Peyer's patch (tissue), 4 donors: ENCODE data around the gene CDC42EP5. TPM values are rescaled to one million over a fixed set of nuclear protein-coding genes. Genes with fewer than 3 reads are reported as not detected.

ENCODE experiments used
- DNase-seq, 3 donors: peaks; one replicate each; pipeline ENCODE4 v3.0.0-alpha.2; 2017 to 2019
- H3K27ac ChIP-seq, 4 donors: fragments of 200-600 bp; sonication (generic); one replicate each; pipeline ENCODE4 v1.5.1; 2016 to 2019
- H3K27me3 ChIP-seq, 2 donors: fragments of 200-600 bp; sonication (generic); one replicate each; pipeline ENCODE4 v1.5.1; 2019
- H3K36me3 ChIP-seq, 3 donors: fragments of 200-600 bp; sonication (generic); one replicate each; pipeline ENCODE4 v1.5.1; 2016 to 2019
- H3K4me1 ChIP-seq, 4 donors: fragments of 200-600 bp; sonication (generic); one replicate each; pipeline ENCODE4 v1.5.1; 2016 to 2019
- H3K4me3 ChIP-seq, 4 donors: fragments of 200-600 bp; sonication (generic); 1 replicate in 3 of 4; 2 replicates in 1 of 4; pipeline ENCODE4 v1.5.1; 2016 to 2019; ENCODE audit warnings: mild to moderate bottlenecking in 1 of 4
- H3K9me3 ChIP-seq, 4 donors: fragments of 200-600 bp; sonication (generic); one replicate each; pipeline ENCODE4 v1.5.1; 2016 to 2019; ENCODE audit warnings: mild to moderate bottlenecking in 1 of 4
- CTCF ChIP-seq, 6 experiments: fragments of 450-650 bp in 4 of 6; fragments of 200-600 bp in 2 of 6; sonication (generic) in 1 of 6; IDR thresholded peaks; one replicate each; pipeline ENCODE4 v1.5.1; 2017 to 2019; ENCODE audit warnings: antibody characterized with exemption in 6 of 6, mild to moderate bottlenecking in 3 of 6, moderate library complexity in 1 of 6
- POLR2A ChIP-seq, 2 donors: fragments of 450-650 bp; IDR thresholded peaks; one replicate each; pipeline ENCODE4 v1.5.1; 2017; ENCODE audit warnings: antibody characterized with exemption in 2 of 2, mild to moderate bottlenecking in 2 of 2, moderate library complexity in 2 of 2
- small RNA-seq, 2 donors: library from RNA; depleted of rRNA; stranded (forward); fragments of <200 nt; gene quantifications; one replicate each; pipeline ENCODE3, GENCODE V24; 2016
- total RNA-seq, 4 donors: library from RNA; depleted of rRNA; stranded (reverse); fragments of >200 nt; gene quantifications; one replicate each; pipeline ENCODE4 v1.1.0, GENCODE V29; 2016

Gene CDC42EP5
- total RNA-seq, 4 donors from 2014 or later = 38.0 to 133 (median 94.1) TPM

- H3K9me3 ChIP-seq = no peaks in the 10 kb centered on the region
- no peaks in the 10 kb centered on the region for H3K4me1 ChIP-seq
- no peak overlapping the region for H3K27ac ChIP-seq
- H3K36me3 ChIP-seq = no peaks in the 10 kb centered on the region
- peaks cover 0 to 39% of the 10 kb centered on the region in 2 donors for H3K27me3 ChIP-seq
- H3K4me3 ChIP-seq = no peak overlapping the region
- TF ChIP-seq POLR2A (IDR thresholded peaks at IDR 0.05) (no peak), CTCF (IDR thresholded peaks at IDR 0.05) (no peak)
- DNase-seq = no peak
These were observed 54.8 kb downstream of the CDC42EP5 start for GRCh38 chr19:54418030-54418929.

GRCh38 chr19:54416695-54417491 is 56.2 kb downstream of the CDC42EP5 start:
- no peak overlapping the region for H3K4me3 ChIP-seq
- H3K27ac ChIP-seq = no peak overlapping the region

GRCh38 chr19:54415901-54416673 is 57.0 kb downstream of the CDC42EP5 start:
- H3K4me3 ChIP-seq = no peak overlapping the region
- no peak for DNase-seq
- H3K4me1 ChIP-seq = no peaks in the 10 kb centered on the region
- no peaks in the 10 kb centered on the region for H3K9me3 ChIP-seq
- no peak for TF ChIP-seq CTCF (IDR thresholded peaks at IDR 0.05)
- TF ChIP-seq POLR2A (IDR thresholded peaks at IDR 0.05) = no peak
- peaks cover 0 to 39% of the 10 kb centered on the region in 2 donors for H3K27me3 ChIP-seq
- no peaks in the 10 kb centered on the region for H3K36me3 ChIP-seq
- no peak overlapping the region for H3K27ac ChIP-seq

More at GRCh38 chr19:54416695-54417491, 56.2 kb downstream of the CDC42EP5 start:
- DNase-seq = no peak
- no peak for TF ChIP-seq POLR2A (IDR thresholded peaks at IDR 0.05)
- TF ChIP-seq CTCF (IDR thresholded peaks at IDR 0.05) = no peak
- Histone ChIP-seq H3K36me3 (no peaks in the 10 kb centered on the region), H3K27me3 (peaks cover 0 to 39% of the 10 kb centered on the region in 2 donors), H3K9me3 (no peaks in the 10 kb centered on the region), H3K4me1 (no peaks in the 10 kb centered on the region)

- H3K4me3 ChIP-seq = no peak within 1 kb of the TSS
- peak in 1 of 6 experiments; percentile 6 for TF ChIP-seq CTCF (IDR thresholded peaks at IDR 0.05)
- no peak for TF ChIP-seq POLR2A (IDR thresholded peaks at IDR 0.05)
- no peaks in the 10 kb centered on the region for H3K9me3 ChIP-seq
- H3K27me3 ChIP-seq = peaks cover 0 to 34% of the 10 kb centered on the region in 2 donors
- no peak within 1 kb of the TSS for H3K27ac ChIP-seq
- DNase-seq = no peak
- H3K36me3 ChIP-seq = no peaks in the 10 kb centered on the region
- H3K4me1 ChIP-seq = no peaks in the 10 kb centered on the region
These were observed 57.7 kb downstream of the CDC42EP5 start, which contains the start of gene TTYH1 for GRCh38 chr19:54415208-54415900. TTYH1 (plus strand) TSS chr19:54415464; CDS start chr19:54415553, 89 bp downstream.

Small RNA genes lying within 50 kb of the gene (small RNA-seq; reads per million reads assigned to genes)
- gene AC245884.3 = 0 reads per million in 2 donors

Other genes with a start within 250 kb of the CDC42EP5 start
- gene LILRA6, start 230.5 kb downstream of the CDC42EP5 start, total RNA-seq = 1 to 10 TPM in 2 of 4 donors, not detected in 2; 1.1 to 1.5 TPM
- gene LILRB5, start 216.0 kb downstream of the CDC42EP5 start, total RNA-seq = 10 to 100 TPM in 2 of 4 donors, 1 to 10 TPM in 2; 6.1 to 17.6 (median 9.7) TPM
- gene LILRB2, start 192.2 kb downstream of the CDC42EP5 start, total RNA-seq = 10 to 100 TPM in 1 of 4 donors, 1 to 10 TPM in 1, under 1 TPM in 2; 0.53 to 11.6 (median 1.6) TPM
- 1 to 10 TPM in 2 of 4 donors, not detected in 2; 1.9 to 4.1 TPM for gene LILRA5, start 160.1 kb downstream of the CDC42EP5 start, total RNA-seq
- not detected for gene LILRA4, start 134.1 kb downstream of the CDC42EP5 start, total RNA-seq
- gene LAIR1, start 108.4 kb downstream of the CDC42EP5 start, total RNA-seq = 10 to 100 TPM in 2 of 4 donors, 1 to 10 TPM in 2; 2.6 to 51.2 (median 10.0) TPM
- under 1 TPM in 1 of 4 donors, not detected in 3; 0.35 TPM for gene TTYH1, start 57.8 kb downstream of the CDC42EP5 start, total RNA-seq
- gene LENG8, start 24.1 kb downstream of the CDC42EP5 start, total RNA-seq = 100 to 1,000 TPM; 154 to 481 (median 360) TPM
- gene LENG9, start 9.5 kb downstream of the CDC42EP5 start, total RNA-seq = 10 to 100 TPM; 11.0 to 18.9 (median 15.8) TPM
- not detected for gene LAIR2, start 29.5 kb upstream of the CDC42EP5 start, total RNA-seq
- gene LILRA2, start 100.5 kb upstream of the CDC42EP5 start, total RNA-seq = 1 to 10 TPM in 1 of 4 donors, under 1 TPM in 1, not detected in 2; 0.80 to 1.7 TPM
- not detected for gene LILRA1, start 120.3 kb upstream of the CDC42EP5 start, total RNA-seq
- gene LILRB1, start 157.2 kb upstream of the CDC42EP5 start, total RNA-seq = 10 to 100 TPM in 1 of 4 donors, 1 to 10 TPM in 3; 1.3 to 30.5 (median 3.5) TPM
- gene LILRB4, start 189.7 kb upstream of the CDC42EP5 start, total RNA-seq = 1 to 10 TPM in 2 of 4 donors, under 1 TPM in 1, not detected in 1; 0.53 to 2.8 (median 2.6) TPM